Endothelial cell of umbilical vein (primary cell): ENCODE data around the gene IGHMBP2. TPM values are rescaled to one million over a fixed set of nuclear protein-coding genes. Genes with fewer than 3 reads are reported as not detected.

Experiments
- BruUV-seq: library from RNA; stranded (reverse); fragments of 400-500 nt; replicated peaks from 2 replicates; lab custom pipeline; 2021; lab: Mats Ljungman, UMichigan
- CTCF ChIA-PET: fragments of 300-600, 350-600 bp; sonication (Branson Sonifier 250); formaldehyde crosslinking; loops from one replicate; lab custom pipeline; 2021; ENCODE audit warnings: antibody characterized with exemption, inconsistent platforms; lab: Charles Lee
- POLR2A ChIA-PET: fragments of 300-600, 350-600 bp; sonication (Branson Sonifier 250); formaldehyde crosslinking; loops from one replicate; lab custom pipeline; 2021; ENCODE audit warnings: antibody characterized with exemption, inconsistent platforms; lab: Charles Lee
- DNase-seq: peaks from one replicate; pipeline ENCODE4 v3.0.0-alpha.2; 2011; ENCODE audit warnings: low read depth, low spot score
- FAIRE-seq: peaks from 2 replicates; lab custom pipeline; 2011; peaks lifted over from hg19 to GRCh38; lab: Jason Lieb, UNC
- H2AFZ ChIP-seq: 2 replicates; pipeline ENCODE4 v1.6.0; 2012; ENCODE audit warnings: low read depth, low read length, control low read depth, inconsistent platforms
- H3K27ac ChIP-seq: 2 replicates; pipeline ENCODE4 v1.5.1; 2011; ENCODE audit warnings: low read depth, mild to moderate bottlenecking, control low read depth, low read length, moderate library complexity; ENCODE audit not compliant: insufficient read depth
- H3K27me3 ChIP-seq, 2 experiments: 2 replicates each; pipeline versions ENCODE4 v1.6.0 to v1.6.1; 2011; ENCODE audit warnings: low read length in 2 of 2, mixed read lengths in 1 of 2; ENCODE audit not compliant: control insufficient read depth in 2 of 2, insufficient read depth in 2 of 2
- H3K36me3 ChIP-seq, 2 experiments: 2 replicates in 1 of 2; 3 replicates in 1 of 2; pipeline ENCODE4 v1.5.1; 2011; ENCODE audit warnings: low read length in 2 of 2, mild to moderate bottlenecking in 1 of 2, moderate library complexity in 1 of 2; ENCODE audit not compliant: control insufficient read depth in 2 of 2, insufficient read depth in 2 of 2; ENCODE audit errors: extremely low read depth in 1 of 2
- H3K4me1 ChIP-seq: 3 replicates; pipeline ENCODE4 v1.5.1; 2011; ENCODE audit warnings: mild to moderate bottlenecking, low read length; ENCODE audit not compliant: control insufficient read depth, insufficient read depth; ENCODE audit errors: extremely low read depth
- H3K4me2 ChIP-seq: 2 replicates; pipeline ENCODE4 v1.6.1; 2011; ENCODE audit warnings: low read length, control low read depth, mixed read lengths; ENCODE audit not compliant: insufficient read depth
- H3K4me3 ChIP-seq, 3 experiments: fragments of 200-600 bp in 1 of 3; sonication (generic), shearing (Covaris generic) in 1 of 3; replicated peaks in 1 of 3; 2 replicates each; pipeline ENCODE4 v1.5.1; 2011 to 2016; ENCODE audit warnings: control low read depth in 3 of 3, low read length in 3 of 3, mild to moderate bottlenecking in 2 of 3, inconsistent platforms in 1 of 3, low read depth in 1 of 3, moderate library complexity in 1 of 3; ENCODE audit not compliant: insufficient read depth in 1 of 3
- H3K79me2 ChIP-seq: 2 replicates; pipeline ENCODE4 v1.6.0; 2012; ENCODE audit warnings: low read length, inconsistent platforms; ENCODE audit not compliant: control insufficient read depth, insufficient read depth
- H3K9ac ChIP-seq: replicated peaks from 2 replicates; pipeline ENCODE3; 2011; ENCODE audit warnings: low read length, control low read depth; ENCODE audit not compliant: insufficient read depth; ENCODE audit errors: extremely low read depth
- H3K9me1 ChIP-seq: replicated peaks from 3 replicates; pipeline ENCODE4 v1.6.0; 2011; ENCODE audit warnings: mild to moderate bottlenecking, low read length; ENCODE audit not compliant: control insufficient read depth, insufficient read depth; ENCODE audit errors: extremely low read depth
- H3K9me3 ChIP-seq: replicated peaks from 2 replicates; pipeline ENCODE4 v1.5.1; 2012; ENCODE audit warnings: low read length, inconsistent platforms; ENCODE audit not compliant: control insufficient read depth, insufficient read depth
- H4K20me1 ChIP-seq: replicated peaks from 2 replicates; pipeline ENCODE3; 2011; ENCODE audit warnings: mild to moderate bottlenecking, low read length; ENCODE audit not compliant: control insufficient read depth, insufficient read depth; ENCODE audit errors: extremely low read depth
- EZH2 ChIP-seq: IDR thresholded peaks from 2 replicates; pipeline ENCODE4 v1.6.1; 2012; ENCODE audit warnings: borderline replicate concordance, low read depth, mild to moderate bottlenecking, moderate library complexity, low read length, inconsistent platforms; ENCODE audit not compliant: severe bottlenecking
- FOS ChIP-seq: IDR thresholded peaks from 2 replicates; pipeline ENCODE4 v1.6.1; 2011; ENCODE audit warnings: mild to moderate bottlenecking, low read length, moderate library complexity, borderline replicate concordance; ENCODE audit not compliant: insufficient read depth
- GATA2 ChIP-seq: IDR thresholded peaks from 2 replicates; pipeline ENCODE4 v1.7.0; 2011; ENCODE audit warnings: low read depth, mild to moderate bottlenecking, moderate library complexity, mixed read lengths, low read length; ENCODE audit not compliant: insufficient read length, insufficient read depth
- JUN ChIP-seq: IDR thresholded peaks from 2 replicates; pipeline ENCODE4 v1.6.1; 2011; ENCODE audit warnings: borderline replicate concordance, low read depth; ENCODE audit not compliant: insufficient read length, insufficient read depth
- MAX ChIP-seq: IDR thresholded peaks from 2 replicates; pipeline ENCODE4 v1.6.1; 2011; ENCODE audit not compliant: insufficient read depth, insufficient read length
- MYC ChIP-seq: IDR thresholded peaks from one replicate; pipeline ENCODE4 v1.6.1; 2011; ENCODE audit warnings: mild to moderate bottlenecking, low read depth, low read length
- POLR2A ChIP-seq: IDR thresholded peaks from 2 replicates; pipeline ENCODE4 v1.6.1; 2012; ENCODE audit warnings: low read depth, mild to moderate bottlenecking, control low read depth, low read length
- POLR2AphosphoS5 ChIP-seq: IDR thresholded peaks from 2 replicates; pipeline ENCODE4 v1.6.1; 2012; ENCODE audit warnings: low read depth, mild to moderate bottlenecking, control low read depth, low read length, moderate library complexity; ENCODE audit not compliant: insufficient read depth
- dilution Hi-C: fragments of 300-500 bp; cut with MboI; formaldehyde crosslinking; loops from one replicate; pipeline ENCODE4 v1.15.0; 2019; ENCODE audit warnings: low sequenced_read_pairs; ENCODE audit not compliant: extremely low pct_ligation_motif_present
- intact Hi-C: fragments of 100-400 bp; cut with micrococcal nuclease; formaldehyde crosslinking; loops from one replicate; pipeline ENCODE4 v1.10.0; 2022
- polyA plus RNA-seq, 4 experiments: library from polyadenylated mRNA; depleted of rRNA in 3 of 4; stranded (reverse) in 3 of 4; unstranded in 1 of 4; fragments of >200 nt; gene quantifications; 2 replicates each; pipeline versions ENCODE4 v1.2.1 to v1.2.3, GENCODE V29; 2011 to 2012; ENCODE audit warnings: missing spikeins in 1 of 4
- total RNA-seq: library from RNA; stranded (reverse); gene quantifications from 2 replicates; pipeline ENCODE4 v1.2.3, GENCODE V29; 2021
- TF ChIP-seq, protein P1 (sequence below), 2 donors: IDR thresholded peaks; 1 replicate in 1 of 2; 2 replicates in 1 of 2; pipeline ENCODE4 v1.5.1; 2011; ENCODE audit warnings: low read length in 2 of 2, mild to moderate bottlenecking in 2 of 2, moderate library complexity in 2 of 2, control low read depth in 1 of 2, inconsistent platforms in 1 of 2, low read depth in 1 of 2; ENCODE audit not compliant: insufficient read depth in 1 of 2; ENCODE audit errors: extremely low read depth in 1 of 2

Gene IGHMBP2
- total and polyA plus RNA-seq, 2 donors (not counting 3 experiments of a cell fraction or from before 2014, with no cell fraction given): 10.9 to 25.1 TPM

DNA sequence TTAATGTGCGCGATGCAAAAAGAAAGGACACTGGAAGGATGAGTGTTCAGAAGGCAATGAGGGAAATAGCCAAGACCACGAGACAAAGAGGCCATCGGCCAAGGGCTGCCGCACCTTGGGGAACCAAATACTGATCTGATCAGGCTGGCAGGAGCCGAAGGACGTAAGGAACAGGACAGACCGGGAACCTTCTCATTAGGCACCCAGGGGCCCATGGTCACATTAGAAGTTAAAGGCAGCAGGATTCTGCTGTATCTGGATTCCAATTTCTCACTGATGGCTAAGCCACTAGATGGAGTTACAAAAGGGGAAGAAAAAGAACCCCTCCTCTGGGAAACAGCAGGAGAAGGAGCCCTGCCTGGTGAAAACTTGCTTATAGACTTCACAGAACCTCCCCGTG, 33.2 kb upstream of the IGHMBP2 start:
- Histone ChIP-seq H4K20me1 (no peaks in the 10 kb centered on the region), H3K27ac (no peak overlapping the region), H3K27me3 (peaks cover 0 to 2% of the 10 kb centered on the region in 2 experiments), H3K9me3 (no peaks in the 10 kb centered on the region), H2AFZ (peak overlapping the region; percentile 99), H3K9ac (peak overlapping the region; percentile 67), H3K36me3 (no peaks in the 10 kb centered on the region), H3K9me1 (no peaks in the 10 kb centered on the region), H3K79me2 (no peaks in the 10 kb centered on the region), H3K4me2 (peak overlapping the region; percentile 91), H3K4me3 (peak overlapping the region; percentile 15 to 80 (median 69)), H3K4me1 (peaks cover 12% of the 10 kb centered on the region)
- FAIRE-seq (peak; percentile 75), DNase-seq (peak; percentile 39)
- intact Hi-C loops (loop anchor here (1.0 kb wide), 1 partner anchor 15 kb away; no protein-coding TSS in a partner anchor), dilution Hi-C loops (no loop called here)
- ChIA-PET POLR2A (interaction anchor here (0.7 kb wide), 1 partner anchor 64 kb away, joined by 3 read pairs; no protein-coding TSS in a partner anchor), CTCF (interaction anchor here (0.6 to 1.2 kb wide), 4 partner anchors 20 to 71 kb away, joined by 3 to 6 read pairs (median 4); no protein-coding TSS in a partner anchor)
- BruUV-seq: no TSS peak
- TF ChIP-seq EZH2 (no peak), MYC (no peak), MAX (no peak), GATA2 (no peak), POLR2A (no peak), FOS (no peak), POLR2AphosphoS5 (no peak), JUN (no peak)
- TF ChIP-seq, protein P1, sequence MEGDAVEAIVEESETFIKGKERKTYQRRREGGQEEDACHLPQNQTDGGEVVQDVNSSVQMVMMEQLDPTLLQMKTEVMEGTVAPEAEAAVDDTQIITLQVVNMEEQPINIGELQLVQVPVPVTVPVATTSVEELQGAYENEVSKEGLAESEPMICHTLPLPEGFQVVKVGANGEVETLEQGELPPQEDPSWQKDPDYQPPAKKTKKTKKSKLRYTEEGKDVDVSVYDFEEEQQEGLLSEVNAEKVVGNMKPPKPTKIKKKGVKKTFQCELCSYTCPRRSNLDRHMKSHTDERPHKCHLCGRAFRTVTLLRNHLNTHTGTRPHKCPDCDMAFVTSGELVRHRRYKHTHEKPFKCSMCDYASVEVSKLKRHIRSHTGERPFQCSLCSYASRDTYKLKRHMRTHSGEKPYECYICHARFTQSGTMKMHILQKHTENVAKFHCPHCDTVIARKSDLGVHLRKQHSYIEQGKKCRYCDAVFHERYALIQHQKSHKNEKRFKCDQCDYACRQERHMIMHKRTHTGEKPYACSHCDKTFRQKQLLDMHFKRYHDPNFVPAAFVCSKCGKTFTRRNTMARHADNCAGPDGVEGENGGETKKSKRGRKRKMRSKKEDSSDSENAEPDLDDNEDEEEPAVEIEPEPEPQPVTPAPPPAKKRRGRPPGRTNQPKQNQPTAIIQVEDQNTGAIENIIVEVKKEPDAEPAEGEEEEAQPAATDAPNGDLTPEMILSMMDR (IDR thresholded peaks at IDR 0.05; ENCODE audit: extremely low read depth in 1 of 2, insufficient read depth in 1 of 2, low read depth in 1 of 2, low read length in 2 of 2): no peak
